Omental fat pad (tissue), 4 donors: ENCODE results near the gene CTTN. TPM values are rescaled to one million over a fixed set of nuclear protein-coding genes. Genes with fewer than 3 reads are reported as not detected.

Experiments used
- ATAC-seq: fragments of 150-250 bp; one replicate; pipeline ENCODE4 v1.9.1; 2016; ENCODE audit warnings: mild to moderate bottlenecking, moderate library complexity; ENCODE audit not compliant: low FRiP score
- DNase-seq: peaks from one replicate; pipeline ENCODE4 v3.0.0-alpha.2; 2019; ENCODE audit warnings: low spot score
- CTCF ChIP-seq, 3 donors: fragments of 450-650 bp; IDR thresholded peaks; one replicate each; pipeline ENCODE4 v1.5.1; 2016 to 2017; ENCODE audit warnings: antibody characterized with exemption in 3 of 3, mild to moderate bottlenecking in 3 of 3, moderate library complexity in 2 of 3
- total RNA-seq, 4 donors: library from RNA; depleted of rRNA; stranded (reverse); fragments of >200 nt; gene quantifications; one replicate each; pipeline ENCODE4 v1.1.0, GENCODE V29; 2016

Gene CTTN
- total RNA-seq, 4 donors from 2014 or later, result 240 to 341 (median 294) TPM

- ATAC-seq, result no peak
- no peak for TF ChIP-seq CTCF (IDR thresholded peaks at IDR 0.05)
- no peak for DNase-seq
Observed at GRCh38 chr11:70377645-70378044, 20.7 kb upstream of the CTTN start.

- DNase-seq (no peak), ATAC-seq (no peak)
- TF ChIP-seq CTCF (IDR thresholded peaks at IDR 0.05), result no peak
Observed at GRCh38 chr11:70378506-70379134, 19.7 kb upstream of the CTTN start.

GRCh38 chr11:70381350-70381749 is 17.0 kb upstream of the CTTN start:
- TF ChIP-seq CTCF (IDR thresholded peaks at IDR 0.05), result no peak
- no peak for ATAC-seq
- DNase-seq, result no peak

- no peak for DNase-seq
- ATAC-seq, result peak; percentile 59
- TF ChIP-seq CTCF (IDR thresholded peaks at IDR 0.05), result no peak
Observed at GRCh38 chr11:70381872-70382861, 16.2 kb upstream of the CTTN start.

GRCh38 chr11:70383664-70384565 is 14.4 kb upstream of the CTTN start:
- no peak for ATAC-seq

More at GRCh38 chr11:70383664-70384565, 14.4 kb upstream of the CTTN start:
- no peak for TF ChIP-seq CTCF (IDR thresholded peaks at IDR 0.05)
- no peak for DNase-seq
